HPDE6-E6E7 (cell line): ENCODE data around the gene GUCY2F.

Source experiments
- DNase-seq: peaks from one replicate; pipeline ENCODE4 v3.0.0; 2011; ENCODE audit warnings: missing footprints; ENCODE audit errors: extremely low spot score

The GUCY2F gene

DNA sequence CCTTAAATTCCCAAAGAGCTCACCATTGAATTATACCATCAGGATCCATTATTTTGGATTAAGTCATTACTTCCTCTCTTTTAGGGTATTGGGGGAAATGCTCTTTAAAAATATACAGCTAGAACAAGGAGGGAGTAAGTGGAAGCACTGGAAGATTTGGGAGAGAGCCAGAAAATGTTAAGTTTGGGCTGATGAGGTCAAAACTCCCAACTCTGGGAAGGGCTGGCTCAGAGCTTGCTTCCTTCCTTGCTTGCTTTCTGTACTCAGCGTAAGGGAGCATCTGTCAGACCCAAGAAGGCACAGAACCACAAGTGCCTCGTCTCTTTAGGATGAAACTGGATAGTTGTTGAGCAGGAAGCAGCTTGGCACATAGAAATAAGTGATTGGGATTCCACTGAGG, 138.2 kb downstream of the GUCY2F start:
- no peak for DNase-seq

DNA sequence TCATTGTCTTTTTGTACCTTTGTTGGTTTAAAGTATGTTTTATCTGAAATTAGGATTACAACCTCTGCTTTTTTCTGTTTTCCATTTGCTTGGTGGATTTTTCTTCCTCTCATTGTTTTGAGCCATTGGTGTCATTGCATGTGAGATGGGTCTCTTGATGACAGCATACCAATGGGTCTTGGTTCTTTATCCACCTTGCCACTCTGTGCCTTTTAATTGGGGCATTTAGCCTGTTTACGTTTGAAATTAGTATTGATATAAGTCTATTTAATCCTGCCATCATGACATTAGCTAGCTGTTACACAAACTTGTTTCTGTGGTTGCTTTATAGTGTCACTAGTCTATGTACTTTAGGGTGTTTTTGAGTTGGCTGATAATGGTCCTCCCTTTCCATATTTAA, 145.7 kb downstream of the GUCY2F start:
- DNase-seq: no peak

GRCh38 chrX:109327251-109327650, 154.6 kb downstream of the GUCY2F start:
- DNase-seq: no peak
